Measurements from ENCODE around the gene PEX14.

Gene PEX14

GRCh38 chr1:10507111-10507879 lies 32.5 kb downstream of the PEX14 start:
- H3K36me3 ChIP-seq (ENCODE audit: insufficient read depth, low read length), result no peaks in the 10 kb centered on the region; the same call in 1 of the 2 replicates
- H2AFZ ChIP-seq (ENCODE audit: low read length), result no peak overlapping the region
- no peak overlapping the region for H3K4me2 ChIP-seq (ENCODE audit: low read length)
- no peaks in the 10 kb centered on the region for H3K9me3 ChIP-seq (ENCODE audit: low read length)
- H3K4me3 ChIP-seq (ENCODE audit: low read depth, low read length, poor library complexity, severe bottlenecking), result no peak overlapping the region
- no peaks in the 10 kb centered on the region for H3K9me2 ChIP-seq (ENCODE audit: low read depth, low read length)
- no peaks in the 10 kb centered on the region for H3F3A ChIP-seq (ENCODE audit: insufficient read depth, low read length)
- H3K79me2 ChIP-seq (ENCODE audit: insufficient read depth, low read length), result no peaks in the 10 kb centered on the region
- peaks cover 5% of the 10 kb centered on the region; the same call in 1 of the 2 replicates for H4K20me1 ChIP-seq (ENCODE audit: insufficient read depth, low read length)
- no peak overlapping the region for H3K9ac ChIP-seq (ENCODE audit: low read length)
- H3K4me1 ChIP-seq (ENCODE audit: insufficient read depth, low read length, severe bottlenecking), result peaks cover 6% of the 10 kb centered on the region
- no peak overlapping the region for H3K27ac ChIP-seq (ENCODE audit: low read depth, low read length, poor library complexity, severe bottlenecking)
- TF ChIP-seq EZH2 (IDR thresholded peaks at IDR 0.05; ENCODE audit: borderline replicate concordance, low read length) (no peak), CTCF (IDR thresholded peaks at IDR 0.05; ENCODE audit: low read length) (peak; percentile 89)
- H3K27me3 ChIP-seq (ENCODE audit: insufficient read depth, low read length), result no peaks in the 10 kb centered on the region

- TF ChIP-seq CTCF (IDR thresholded peaks at IDR 0.05; ENCODE audit: low read length) (no peak), EZH2 (IDR thresholded peaks at IDR 0.05; ENCODE audit: borderline replicate concordance, low read length) (no peak)
- Histone ChIP-seq H3K4me2 (ENCODE audit: low read length) (no peak overlapping the region), H3K9me3 (ENCODE audit: low read length) (no peaks in the 10 kb centered on the region), H3K9me2 (ENCODE audit: low read depth, low read length) (no peaks in the 10 kb centered on the region), H3K27me3 (ENCODE audit: insufficient read depth, low read length) (no peaks in the 10 kb centered on the region), H3K36me3 (ENCODE audit: insufficient read depth, low read length) (no peaks in the 10 kb centered on the region; the same call in 1 of the 2 replicates), H3K27ac (ENCODE audit: low read depth, low read length, poor library complexity, severe bottlenecking) (no peak overlapping the region), H3K4me1 (ENCODE audit: insufficient read depth, low read length, severe bottlenecking) (peaks cover 6% of the 10 kb centered on the region), H4K20me1 (ENCODE audit: insufficient read depth, low read length) (peaks cover 5% of the 10 kb centered on the region; the same call in 1 of the 2 replicates), H3K9ac (ENCODE audit: low read length) (no peak overlapping the region), H3K79me2 (ENCODE audit: insufficient read depth, low read length) (no peaks in the 10 kb centered on the region), H3K4me3 (ENCODE audit: low read depth, low read length, poor library complexity, severe bottlenecking) (no peak overlapping the region), H2AFZ (ENCODE audit: low read length) (no peak overlapping the region), H3F3A (ENCODE audit: insufficient read depth, low read length) (no peaks in the 10 kb centered on the region)
These were observed 33.8 kb downstream of the PEX14 start for GRCh38 chr1:10508511-10508951.

GRCh38 chr1:10509809-10510509 lies 35.2 kb downstream of the PEX14 start:
- Histone ChIP-seq H3K27me3 (ENCODE audit: insufficient read depth, low read length) (no peaks in the 10 kb centered on the region), H3F3A (ENCODE audit: insufficient read depth, low read length) (no peaks in the 10 kb centered on the region), H3K4me1 (ENCODE audit: insufficient read depth, low read length, severe bottlenecking) (peaks cover 6% of the 10 kb centered on the region), H2AFZ (ENCODE audit: low read length) (no peak overlapping the region), H3K9me2 (ENCODE audit: low read depth, low read length) (no peaks in the 10 kb centered on the region), H3K4me2 (ENCODE audit: low read length) (no peak overlapping the region), H3K79me2 (ENCODE audit: insufficient read depth, low read length) (no peaks in the 10 kb centered on the region), H3K27ac (ENCODE audit: low read depth, low read length, poor library complexity, severe bottlenecking) (no peak overlapping the region), H4K20me1 (ENCODE audit: insufficient read depth, low read length) (peaks cover 9% of the 10 kb centered on the region), H3K4me3 (ENCODE audit: low read depth, low read length, poor library complexity, severe bottlenecking) (no peak overlapping the region), H3K9me3 (ENCODE audit: low read length) (no peaks in the 10 kb centered on the region), H3K9ac (ENCODE audit: low read length) (no peak overlapping the region), H3K36me3 (ENCODE audit: insufficient read depth, low read length) (no peaks in the 10 kb centered on the region; the same call in 1 of the 2 replicates)
- TF ChIP-seq EZH2 (IDR thresholded peaks at IDR 0.05; ENCODE audit: borderline replicate concordance, low read length) (no peak), CTCF (IDR thresholded peaks at IDR 0.05; ENCODE audit: low read length) (no peak)
